GM21526 (cell line): Measurements from ENCODE around the gene STX1A.
"Not testable (repeated sequence)": the region's sequence is repeated elsewhere in the genome, so short reads cannot be mapped to it uniquely, and the experiment has no call there.

Source experiments
- ATAC-seq: cut with Tn5 transposase; IDR thresholded peaks from one replicate; pipeline ENCODE4 v1.9.1; 2021; ENCODE audit warnings: moderate library complexity; ENCODE audit not compliant: unreplicated experiment, low FRiP score

The STX1A gene

DNA sequence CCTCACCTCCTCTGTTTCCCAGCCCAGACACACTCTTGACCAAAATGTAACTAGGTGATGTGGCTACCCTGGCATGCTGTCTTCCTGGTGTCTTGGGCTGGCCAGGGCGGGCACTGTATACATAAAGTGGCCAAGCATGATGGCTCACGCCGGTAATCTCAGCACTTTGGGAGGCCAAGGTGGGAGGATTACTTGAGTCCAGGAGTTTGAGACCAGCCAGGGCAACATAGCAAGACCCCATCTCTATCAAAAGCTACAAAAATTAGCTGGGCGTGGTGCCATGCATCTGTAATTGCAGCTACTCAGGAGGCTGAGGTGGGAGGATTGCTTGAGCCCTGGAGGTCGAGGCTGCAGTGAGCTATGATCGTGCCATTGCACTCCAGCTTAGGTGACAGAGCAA, 6.2 kb downstream of the STX1A start:
- not testable (repeated sequence) for ATAC-seq

DNA sequence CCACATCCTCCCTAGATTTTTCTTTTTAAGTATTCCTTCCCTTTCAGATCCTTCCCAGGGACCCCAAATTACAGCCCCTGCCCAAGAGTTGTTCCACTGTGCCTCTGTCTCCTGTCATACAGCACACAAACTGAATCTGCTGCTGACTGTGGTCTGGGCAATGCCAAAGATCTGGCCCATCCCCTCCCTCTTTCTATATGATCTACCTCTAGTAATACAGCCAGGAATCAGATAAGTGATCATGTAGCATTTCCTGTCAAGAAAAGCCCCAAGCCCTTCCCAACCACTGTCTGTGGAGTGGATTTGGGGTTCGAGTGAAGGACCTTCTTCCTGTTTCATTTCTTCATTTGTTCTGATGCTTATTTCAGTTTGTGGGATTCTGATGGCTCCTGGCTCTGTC, 6.7 kb downstream of the STX1A start:
- no peak for ATAC-seq

GRCh38 chr7:73708961-73709549, 10.4 kb downstream of the STX1A start:
- ATAC-seq = no peak

GRCh38 chr7:73707045-73707631, 12.3 kb downstream of the STX1A start:
- ATAC-seq = no peak

DNA sequence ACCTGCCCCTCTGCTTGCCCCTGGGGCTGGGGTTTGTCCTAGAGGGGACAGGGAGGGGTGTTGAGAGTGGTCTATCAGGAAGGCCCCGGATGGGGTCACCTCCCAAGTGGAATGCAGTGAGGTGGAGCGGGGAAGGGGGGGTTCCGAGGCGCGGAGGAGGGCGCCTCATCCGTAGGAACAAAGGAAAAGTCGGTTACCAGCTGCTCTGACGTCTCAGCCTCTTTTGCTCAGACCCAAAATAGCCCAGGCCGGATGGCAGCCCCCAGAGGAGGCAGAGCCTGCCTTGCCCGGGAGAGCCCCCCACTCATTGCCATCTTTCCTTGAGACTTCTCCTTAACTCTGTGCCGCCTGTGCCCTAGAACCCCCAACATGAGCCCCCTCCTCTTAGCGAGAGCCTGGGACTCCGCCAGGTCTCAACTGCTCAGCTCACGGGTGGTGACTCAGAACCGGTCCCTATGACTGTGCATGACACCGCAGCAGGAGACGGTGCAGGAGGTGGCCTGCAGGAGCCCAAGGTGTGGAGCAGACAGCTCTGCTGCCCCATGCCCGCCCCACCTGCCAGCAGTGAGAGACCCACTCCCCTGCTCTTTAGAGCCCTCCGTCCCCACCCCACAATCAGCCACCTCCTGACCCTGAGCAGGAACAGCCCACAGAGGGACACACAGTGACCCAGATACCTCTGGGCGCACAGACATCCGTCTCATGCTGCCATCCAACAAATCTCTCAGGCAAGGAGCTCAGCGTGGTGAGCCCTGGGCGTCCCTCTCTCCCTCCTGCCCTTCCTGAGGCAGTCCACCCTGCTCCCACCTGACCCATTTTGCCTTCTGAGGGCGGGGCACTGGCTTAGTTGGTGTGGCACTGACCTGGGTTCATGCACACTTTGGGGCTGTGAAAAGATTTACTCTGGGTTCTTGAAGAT, 13.1 kb downstream of the STX1A start:
- no peak for ATAC-seq

DNA sequence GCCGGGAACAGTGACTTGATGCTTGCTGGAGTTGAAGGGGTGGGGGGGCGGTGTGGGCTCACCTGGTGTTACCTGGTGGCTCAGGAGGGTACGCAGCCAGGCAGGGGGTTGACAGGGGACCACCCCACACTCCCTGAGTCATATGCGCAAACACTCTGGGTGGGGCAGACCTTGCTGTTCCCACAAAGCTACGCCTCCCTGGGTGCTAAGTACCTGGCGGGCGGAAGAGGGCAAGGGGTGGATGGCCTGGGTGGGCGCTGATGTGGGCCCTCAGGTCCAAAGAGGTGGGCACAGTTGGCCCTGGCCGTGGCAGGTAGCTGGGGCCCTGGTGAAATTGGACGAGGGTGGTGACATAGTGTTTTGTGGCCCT, 13.9 kb downstream of the STX1A start:
- no peak for ATAC-seq

DNA sequence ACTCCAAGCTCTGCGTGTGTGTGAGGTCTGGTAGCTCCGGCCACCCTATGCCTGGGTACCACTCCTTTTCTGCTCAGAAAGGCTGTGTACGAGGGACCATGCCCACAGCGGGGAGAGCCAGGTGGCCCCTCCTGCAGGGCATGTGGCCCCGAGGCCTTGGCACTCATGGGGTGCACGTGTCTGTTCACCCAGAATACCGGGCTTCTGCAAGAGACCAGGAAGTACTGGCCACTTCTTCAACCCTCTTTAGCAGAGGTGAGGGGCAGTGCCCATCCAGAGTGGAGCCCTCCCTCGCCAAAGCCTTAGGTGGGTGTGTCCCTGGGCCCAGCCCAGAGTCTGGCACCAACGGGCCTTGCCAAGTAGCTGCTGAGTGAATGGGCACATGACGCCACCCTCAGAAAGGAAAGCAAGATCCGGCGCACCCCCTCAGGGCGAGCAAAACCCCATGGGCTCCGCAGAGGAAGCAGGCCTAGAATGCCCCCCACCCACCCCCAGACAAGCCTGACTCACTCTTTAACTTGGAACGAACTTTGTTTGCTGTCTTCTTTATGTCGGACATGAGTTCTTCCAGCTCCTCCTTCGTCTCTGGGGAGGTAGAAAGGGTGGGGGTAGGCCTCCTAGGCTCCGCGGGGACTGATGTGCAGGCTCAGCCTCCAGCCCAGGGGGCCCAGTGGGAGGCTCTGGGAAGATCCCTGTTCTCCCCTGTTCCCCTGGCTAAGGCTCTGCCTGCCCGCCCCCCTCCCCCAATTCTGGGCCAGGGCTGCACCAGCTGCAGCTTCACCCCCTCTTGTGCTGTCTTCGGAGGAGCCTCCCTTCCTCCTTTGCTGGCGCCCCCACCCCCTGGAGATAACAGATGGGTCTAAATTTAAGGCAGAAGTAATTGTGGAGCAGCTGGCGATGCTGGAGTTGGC, 14.6 kb downstream of the STX1A start:
- no peak for ATAC-seq

- no peak for ATAC-seq
Observed at GRCh38 chr7:73703757-73704639, 15.5 kb downstream of the STX1A start.

GRCh38 chr7:73703225-73703624, 16.2 kb downstream of the STX1A start:
- no peak for ATAC-seq

GRCh38 chr7:73702665-73703064, 16.8 kb downstream of the STX1A start:
- no peak for ATAC-seq

DNA sequence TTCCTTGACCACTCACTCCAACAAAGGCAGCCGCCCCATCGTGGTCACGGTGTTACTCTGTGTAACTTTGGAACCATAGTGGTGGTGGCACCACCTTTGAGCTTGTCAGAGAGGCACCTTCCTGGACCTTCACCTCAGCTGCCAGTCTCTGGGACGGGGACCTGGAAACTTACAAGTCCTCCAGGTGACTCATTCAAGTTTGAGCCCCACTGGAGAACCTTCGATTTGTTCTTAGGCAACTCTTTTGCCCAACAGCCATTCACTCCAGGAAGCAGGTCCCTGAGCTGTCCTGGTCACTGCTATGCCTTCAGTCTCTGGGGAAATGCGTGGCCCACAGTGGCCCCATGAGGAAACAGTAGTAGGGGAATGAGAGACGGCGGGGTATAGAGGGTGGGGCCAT, 17.2 kb downstream of the STX1A start:
- ATAC-seq = no peak

DNA sequence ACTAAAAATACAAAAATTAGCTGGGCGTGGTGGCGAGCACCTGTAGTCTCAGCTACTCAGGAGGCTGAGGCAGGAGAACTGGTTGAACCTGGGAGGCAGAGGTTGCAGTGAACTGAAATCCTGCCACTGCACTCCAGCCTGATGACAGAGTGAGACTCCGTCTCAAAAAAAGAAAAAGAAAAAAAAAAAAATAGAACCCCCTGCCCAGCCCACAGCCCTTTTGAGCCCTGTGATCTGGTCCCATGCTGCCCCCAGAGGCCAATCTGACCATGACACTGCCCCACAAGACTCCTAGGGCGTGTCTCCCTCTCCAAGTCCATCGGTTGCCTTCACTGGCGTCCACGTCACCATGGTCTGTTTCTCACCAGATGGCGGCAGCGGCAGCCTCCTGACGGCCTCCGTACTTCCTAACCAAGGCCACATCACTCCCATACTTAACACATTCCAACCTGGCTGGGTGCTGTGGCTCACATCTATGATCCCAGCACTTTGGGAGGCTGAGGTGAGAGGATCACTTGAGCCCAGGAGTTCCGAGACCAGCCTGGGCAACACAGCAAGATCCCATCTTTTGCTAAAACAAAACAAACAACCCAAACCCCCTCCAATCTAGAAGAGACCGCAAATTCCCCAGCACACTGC, 18.0 kb downstream of the STX1A start:
- ATAC-seq = no peak

GRCh38 chr7:73700581-73701134, 18.8 kb downstream of the STX1A start:
- ATAC-seq = no peak

- ATAC-seq = no peak
Observed at GRCh38 chr7:73700069-73700423, 19.4 kb downstream of the STX1A start.

DNA sequence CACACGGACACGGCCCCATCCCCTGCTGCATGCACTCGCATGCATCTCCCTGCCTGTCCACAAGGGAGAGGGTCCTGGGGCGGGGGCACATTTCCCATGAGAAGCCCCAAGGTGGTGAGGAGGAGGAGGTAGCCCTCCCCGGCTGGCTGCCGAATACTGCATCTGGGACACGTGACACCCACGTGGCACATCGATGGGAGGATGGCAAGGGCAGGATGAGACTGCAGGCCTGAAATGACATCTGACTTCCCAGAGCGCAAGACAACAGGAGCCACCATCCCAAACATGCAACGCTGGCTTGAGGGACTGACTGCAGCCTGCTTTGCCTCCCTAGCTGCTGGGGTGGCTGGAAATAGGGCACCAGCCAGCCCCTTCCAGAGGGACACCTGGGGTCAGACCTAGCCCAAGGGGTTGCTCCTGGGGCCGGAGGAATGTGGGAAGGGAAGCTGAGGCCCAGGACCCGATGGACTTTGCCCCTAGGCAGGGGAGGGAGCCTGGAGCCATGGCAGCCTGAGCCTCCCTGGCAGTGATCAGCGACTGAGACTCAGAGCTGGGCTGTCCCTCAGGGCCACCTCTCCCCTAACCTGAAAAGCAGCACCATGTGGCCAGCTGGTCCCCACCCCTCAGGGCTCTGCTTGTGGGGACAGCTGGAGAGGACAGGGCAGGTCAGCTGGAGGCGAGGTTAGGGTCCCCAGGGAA, 19.9 kb downstream of the STX1A start:
- no peak for ATAC-seq

DNA sequence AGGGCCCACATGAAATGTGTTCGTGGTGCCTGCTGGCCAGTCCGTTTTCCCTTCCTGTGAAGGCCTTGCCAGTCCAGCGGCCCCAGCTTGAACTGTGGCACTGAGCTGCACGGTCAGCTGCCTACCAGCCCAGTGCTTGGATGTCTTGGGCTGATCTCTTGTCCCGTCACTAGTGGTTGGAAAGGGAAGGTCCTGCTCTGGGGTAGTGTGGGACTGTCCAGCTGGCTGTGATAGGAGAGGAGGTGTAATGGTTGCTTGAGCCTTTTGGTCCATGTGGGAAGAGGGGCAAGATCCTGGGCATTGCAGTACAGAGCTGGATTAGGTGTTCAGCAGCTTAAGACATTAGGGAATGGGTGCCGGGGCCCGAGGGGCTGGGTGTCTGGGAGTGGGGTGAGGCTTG, 21.1 kb downstream of the STX1A start:
- no peak for ATAC-seq

- ATAC-seq = no peak
Observed at GRCh38 chr7:73696372-73696771, 23.1 kb downstream of the STX1A start.

GRCh38 chr7:73690646-73691045, 28.8 kb downstream of the STX1A start:
- no peak for ATAC-seq

DNA sequence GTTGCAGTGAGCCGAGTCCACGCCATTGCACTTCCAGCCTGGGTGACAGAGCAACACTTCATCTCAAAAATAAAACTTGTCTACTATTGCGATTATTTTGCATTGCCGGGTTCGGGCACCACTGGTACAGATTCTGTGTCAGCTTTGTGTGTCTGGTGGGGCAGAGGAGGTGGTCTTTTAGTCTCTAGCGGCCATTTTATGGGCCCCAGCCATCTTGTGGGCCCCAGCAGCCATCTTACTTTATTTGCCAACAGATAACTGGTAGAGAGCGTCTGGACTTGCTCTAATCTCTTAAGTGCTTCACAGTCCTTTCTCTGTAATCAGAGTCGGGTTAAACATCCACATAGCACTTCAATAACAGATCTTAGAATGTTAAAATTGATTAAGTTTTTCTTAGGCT, 31.2 kb downstream of the STX1A start:
- no peak for ATAC-seq
